PC-3 (cell line): ENCODE measurements around the gene NGF.

Source experiments
- CTCF ChIP-seq: fragments of 300-600 bp; sonication (generic); conservative IDR thresholded peaks from 2 replicates; pipeline ENCODE4 v1.5.1; 2017; ENCODE audit warnings: antibody characterized with exemption, low read depth, mild to moderate bottlenecking, low read length
- EZH2 ChIP-seq: fragments of 300-600 bp; sonication (generic); IDR thresholded peaks from one replicate; pipeline ENCODE4 v1.6.1; 2017; ENCODE audit warnings: antibody characterized with exemption, mild to moderate bottlenecking, low read length; ENCODE audit not compliant: unreplicated experiment

- TF ChIP-seq CTCF (no peak), EZH2 (no peak)
These were observed 97.8 kb downstream of the NGF start for GRCh38 chr1:115240297-115240696.
